ENCODE results near the gene SETD2.
"Not testable (repeated sequence)": the region's sequence is repeated elsewhere in the genome, so short reads cannot be mapped to it uniquely, and the experiment has no call there.

SETD2 gene

GRCh38 chr3:47073685-47074084 lies 90.2 kb downstream of the SETD2 start:
- Histone ChIP-seq H3K27me3 (replicated peaks; ENCODE audit: control insufficient read depth, insufficient read depth, low read length) (no peaks in the 10 kb centered on the region), H3K36me3 (ENCODE audit: control insufficient read depth, insufficient read depth, low read length) (peaks cover 2% of the 10 kb centered on the region; the same call in 1 of the 2 replicates), H3K4me3 (replicated peaks; ENCODE audit: low read depth, low read length) (no peak overlapping the region)
- TF ChIP-seq CTCF (IDR thresholded peaks at IDR 0.05; ENCODE audit: insufficient read depth, low read length, poor library complexity, severe bottlenecking), result no peak
- DNase-seq (ENCODE audit: extremely low read depth, insufficient read length), result no peak

DNA sequence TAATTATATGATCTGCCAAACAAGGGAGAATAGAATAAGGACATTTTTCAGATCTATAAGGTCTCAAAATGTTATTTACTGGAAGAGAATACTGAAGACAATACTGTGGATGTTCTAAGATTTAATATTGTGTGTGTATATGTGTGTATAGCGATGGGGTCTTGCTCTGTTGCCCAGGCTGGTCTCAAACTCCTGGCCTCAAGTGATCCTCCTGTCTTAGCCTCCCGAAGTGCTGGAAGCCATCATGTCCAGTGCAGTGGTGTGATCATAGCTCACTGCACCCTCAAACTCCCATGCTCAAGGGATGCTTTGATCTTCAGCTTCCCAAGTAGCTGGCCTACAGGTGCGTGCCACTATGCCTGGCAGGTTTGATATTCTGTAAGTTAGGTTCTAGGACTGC lies 93.1 kb downstream of the SETD2 start:
- Histone ChIP-seq H3K27me3 (replicated peaks; ENCODE audit: control insufficient read depth, insufficient read depth, low read length) (no peaks in the 10 kb centered on the region), H3K36me3 (ENCODE audit: control insufficient read depth, insufficient read depth, low read length) (peaks cover 2% of the 10 kb centered on the region; the same call in 1 of the 2 replicates), H3K4me3 (replicated peaks; ENCODE audit: low read depth, low read length) (no peak overlapping the region)
- no peak for DNase-seq (ENCODE audit: extremely low read depth, insufficient read length)
- TF ChIP-seq CTCF (IDR thresholded peaks at IDR 0.05; ENCODE audit: insufficient read depth, low read length, poor library complexity, severe bottlenecking), result no peak

GRCh38 chr3:47066259-47066658 lies 97.7 kb downstream of the SETD2 start:
- DNase-seq (ENCODE audit: extremely low read depth, insufficient read length); H3K27me3 ChIP-seq (replicated peaks; ENCODE audit: control insufficient read depth, insufficient read depth, low read length); H3K36me3 ChIP-seq (ENCODE audit: control insufficient read depth, insufficient read depth, low read length); H3K4me3 ChIP-seq (replicated peaks; ENCODE audit: low read depth, low read length): not testable (repeated sequence)

GRCh38 chr3:47065681-47066080 lies 98.2 kb downstream of the SETD2 start:
- TF ChIP-seq CTCF (IDR thresholded peaks at IDR 0.05; ENCODE audit: insufficient read depth, low read length, poor library complexity, severe bottlenecking), result no peak

DNA sequence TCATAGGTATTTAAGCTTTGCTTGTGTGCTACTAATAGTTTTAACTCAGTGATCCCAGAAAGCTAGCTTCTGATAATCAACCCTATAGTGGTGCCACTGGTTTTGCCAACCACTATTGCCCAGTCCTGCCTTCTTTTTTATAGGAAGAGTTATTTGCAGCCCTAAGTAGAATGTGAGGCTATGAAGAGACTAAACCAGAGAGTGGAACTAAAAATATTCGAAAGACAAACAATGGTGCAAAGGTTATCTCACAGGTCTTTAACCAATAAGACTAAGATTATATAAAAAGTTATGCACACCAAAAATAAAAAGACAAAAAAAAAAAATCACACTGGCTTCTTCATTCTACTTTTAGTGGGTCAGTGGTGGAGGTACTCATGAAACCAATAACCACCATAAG lies 98.9 kb downstream of the SETD2 start:
- no peak overlapping the region for H3K4me3 ChIP-seq (replicated peaks; ENCODE audit: low read depth, low read length)
- no peaks in the 10 kb centered on the region for H3K27me3 ChIP-seq (replicated peaks; ENCODE audit: control insufficient read depth, insufficient read depth, low read length)
- peaks cover 2% of the 10 kb centered on the region; the same call in 1 of the 2 replicates for H3K36me3 ChIP-seq (ENCODE audit: control insufficient read depth, insufficient read depth, low read length)
- no peak for DNase-seq (ENCODE audit: extremely low read depth, insufficient read length)
- TF ChIP-seq CTCF (IDR thresholded peaks at IDR 0.05; ENCODE audit: insufficient read depth, low read length, poor library complexity, severe bottlenecking), result no peak

More at GRCh38 chr3:47065681-47066080, 98.2 kb downstream of the SETD2 start:
- Histone ChIP-seq H3K36me3 (ENCODE audit: control insufficient read depth, insufficient read depth, low read length) (peaks cover 2% of the 10 kb centered on the region; the same call in 1 of the 2 replicates), H3K27me3 (replicated peaks; ENCODE audit: control insufficient read depth, insufficient read depth, low read length) (no peaks in the 10 kb centered on the region), H3K4me3 (replicated peaks; ENCODE audit: low read depth, low read length) (no peak overlapping the region)
- DNase-seq (ENCODE audit: extremely low read depth, insufficient read length), result no peak

GRCh38 chr3:47057212-47057671 lies 106.7 kb downstream of the SETD2 start:
- DNase-seq (ENCODE audit: extremely low read depth, insufficient read length), result no peak
- H3K36me3 ChIP-seq (ENCODE audit: control insufficient read depth, insufficient read depth, low read length), result peaks cover 4% of the 10 kb centered on the region
- no peak for TF ChIP-seq CTCF (IDR thresholded peaks at IDR 0.05; ENCODE audit: insufficient read depth, low read length, poor library complexity, severe bottlenecking)
- H3K4me3 ChIP-seq (replicated peaks; ENCODE audit: low read depth, low read length), result no peak overlapping the region
- no peaks in the 10 kb centered on the region for H3K27me3 ChIP-seq (replicated peaks; ENCODE audit: control insufficient read depth, insufficient read depth, low read length)

Measured in GM06990 (cell line).